H7 (cell line): ENCODE measurements around the gene ZNF366. TPM values are rescaled to one million over a fixed set of nuclear protein-coding genes. Genes with fewer than 3 reads are reported as not detected.
A peak's percentile ranks its signal among the peaks of the same experiment; 100 is the strongest.

Experiments
- DNase-seq: peaks from one replicate; pipeline ENCODE4 v3.0.0; 2012
- H3K27me3 ChIP-seq: 2 replicates; pipeline ENCODE4 v1.6.0; 2011; ENCODE audit warnings: mild to moderate bottlenecking, low read length; ENCODE audit not compliant: control insufficient read depth, insufficient read depth
- H3K36me3 ChIP-seq: replicated peaks from 2 replicates; pipeline ENCODE4 v1.5.1; 2011; ENCODE audit warnings: low read length; ENCODE audit not compliant: control insufficient read depth, insufficient read depth
- H3K4me3 ChIP-seq: 2 replicates; pipeline ENCODE4 v1.5.1; 2011; ENCODE audit warnings: low read depth, mild to moderate bottlenecking, control low read depth, low read length, moderate library complexity; ENCODE audit not compliant: insufficient read depth
- total RNA-seq: library from RNA; depleted of rRNA; stranded (reverse); fragments of >200 nt; shearing (Covaris generic); gene quantifications from 2 replicates; pipeline ENCODE4 v1.2.3, GENCODE V29; 2014

ZNF366 gene
- total RNA-seq, 1 experiment from 2014 or later: not detected

- H3K27me3 ChIP-seq: no peaks in the 10 kb centered on the region
- no peak overlapping the region for H3K4me3 ChIP-seq
- no peaks in the 10 kb centered on the region for H3K36me3 ChIP-seq
- DNase-seq: no peak
Observed at GRCh38 chr5:72472666-72473422, 34.4 kb downstream of the ZNF366 start.

GRCh38 chr5:72472031-72472430, 35.2 kb downstream of the ZNF366 start:
- Histone ChIP-seq H3K4me3 (no peak overlapping the region), H3K36me3 (no peaks in the 10 kb centered on the region), H3K27me3 (no peaks in the 10 kb centered on the region)
- DNase-seq: no peak

DNA sequence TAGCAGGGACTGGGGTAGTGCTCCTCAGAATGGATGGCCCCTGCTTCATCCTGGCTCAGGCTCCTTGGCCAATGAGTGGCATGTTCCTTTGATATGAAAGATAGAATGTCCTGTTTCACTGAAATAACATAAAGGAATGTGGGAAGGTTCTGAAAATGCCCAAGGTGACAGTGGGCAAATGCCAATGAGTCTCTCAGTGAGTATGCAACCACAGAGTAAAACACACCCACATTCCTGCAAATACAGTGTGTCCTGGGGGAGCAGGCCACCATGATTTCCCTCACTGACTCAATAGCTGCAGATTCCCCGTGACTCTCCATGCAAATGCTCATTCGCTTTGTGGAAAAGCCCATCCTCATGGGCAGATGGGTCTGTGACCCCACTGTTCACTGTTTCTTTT, 36.4 kb downstream of the ZNF366 start:
- no peaks in the 10 kb centered on the region for H3K27me3 ChIP-seq
- no peaks in the 10 kb centered on the region for H3K36me3 ChIP-seq
- no peak for DNase-seq
- H3K4me3 ChIP-seq: no peak overlapping the region

- no peak for DNase-seq
- H3K36me3 ChIP-seq: no peaks in the 10 kb centered on the region
- H3K4me3 ChIP-seq: no peak overlapping the region
- no peaks in the 10 kb centered on the region for H3K27me3 ChIP-seq
Observed at GRCh38 chr5:72468606-72469005, 38.6 kb downstream of the ZNF366 start.

GRCh38 chr5:72468024-72468423, 39.2 kb downstream of the ZNF366 start:
- Histone ChIP-seq H3K4me3 (no peak overlapping the region), H3K36me3 (no peaks in the 10 kb centered on the region), H3K27me3 (no peaks in the 10 kb centered on the region)
- DNase-seq: no peak

GRCh38 chr5:72467461-72467860, 39.7 kb downstream of the ZNF366 start:
- DNase-seq: no peak
- Histone ChIP-seq H3K27me3 (no peaks in the 10 kb centered on the region), H3K36me3 (no peaks in the 10 kb centered on the region), H3K4me3 (no peak overlapping the region)

DNA sequence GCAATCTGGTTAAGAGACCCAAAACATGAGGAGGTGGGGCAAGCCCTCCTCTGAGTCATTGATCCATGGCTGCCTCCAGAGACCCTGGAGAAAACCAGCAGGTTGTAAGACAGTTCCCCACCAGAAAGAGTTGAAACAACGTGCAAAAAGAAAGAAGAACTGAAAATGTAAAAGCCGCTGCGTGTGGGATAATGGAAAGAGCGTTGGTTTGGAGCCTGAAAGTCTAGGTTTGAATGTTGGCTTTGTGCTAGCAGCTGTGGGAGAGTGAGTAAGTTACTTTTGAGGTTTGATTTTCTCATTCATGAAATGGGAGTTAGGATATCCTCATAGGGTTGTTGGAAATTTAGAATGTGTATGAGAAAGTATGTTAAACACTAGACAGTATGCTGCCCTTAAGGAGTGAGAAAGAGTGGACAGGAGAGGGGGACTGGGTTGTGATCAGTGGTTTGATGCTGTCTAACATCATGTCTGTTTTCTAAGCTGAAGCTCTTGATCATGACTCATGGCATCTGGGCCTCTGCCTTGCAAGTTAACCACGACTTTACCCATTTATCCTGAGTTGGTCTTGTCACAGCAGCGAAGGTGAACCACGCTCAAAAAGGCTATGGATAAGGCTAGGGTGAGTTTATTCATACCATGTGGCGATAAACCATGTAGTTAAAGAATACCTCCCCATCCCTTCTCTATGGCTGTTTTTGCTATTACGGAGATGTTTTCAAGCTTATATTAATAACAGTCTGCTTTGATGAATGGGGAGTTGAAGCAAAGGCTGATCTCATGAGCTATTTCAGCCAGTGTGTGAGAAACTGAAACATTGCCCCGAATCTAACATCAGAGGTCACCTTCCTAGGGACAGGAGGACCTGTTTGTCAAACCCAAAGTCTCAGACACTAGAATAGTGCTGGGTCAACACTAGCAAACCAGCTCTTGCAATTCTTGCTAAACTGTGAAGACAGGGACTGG, 41.3 kb downstream of the ZNF366 start:
- H3K27me3 ChIP-seq: no peaks in the 10 kb centered on the region
- no peak overlapping the region for H3K4me3 ChIP-seq
- H3K36me3 ChIP-seq: no peaks in the 10 kb centered on the region
- DNase-seq: no peak

- Histone ChIP-seq H3K27me3 (no peaks in the 10 kb centered on the region), H3K4me3 (no peak overlapping the region), H3K36me3 (no peaks in the 10 kb centered on the region)
- no peak for DNase-seq
Observed at GRCh38 chr5:72465066-72465465, 42.1 kb downstream of the ZNF366 start.

GRCh38 chr5:72464071-72464470, 43.1 kb downstream of the ZNF366 start:
- H3K36me3 ChIP-seq: no peaks in the 10 kb centered on the region
- DNase-seq: no peak

GRCh38 chr5:72463449-72464052, 43.7 kb downstream of the ZNF366 start:
- Histone ChIP-seq H3K27me3 (no peaks in the 10 kb centered on the region), H3K36me3 (no peaks in the 10 kb centered on the region), H3K4me3 (no peak overlapping the region)
- peak; percentile 60 for DNase-seq

More at GRCh38 chr5:72464071-72464470, 43.1 kb downstream of the ZNF366 start:
- Histone ChIP-seq H3K27me3 (no peaks in the 10 kb centered on the region), H3K4me3 (no peak overlapping the region)

GRCh38 chr5:72460413-72460812, 46.8 kb downstream of the ZNF366 start:
- no peak for DNase-seq
- no peaks in the 10 kb centered on the region for H3K27me3 ChIP-seq
- H3K36me3 ChIP-seq: no peaks in the 10 kb centered on the region
- no peak overlapping the region for H3K4me3 ChIP-seq

GRCh38 chr5:72459913-72460312, 47.3 kb downstream of the ZNF366 start:
- H3K4me3 ChIP-seq: no peak overlapping the region
- H3K27me3 ChIP-seq: no peaks in the 10 kb centered on the region
- no peaks in the 10 kb centered on the region for H3K36me3 ChIP-seq
- no peak for DNase-seq

GRCh38 chr5:72459089-72459661, 48.0 kb downstream of the ZNF366 start:
- no peak for DNase-seq
- no peak overlapping the region for H3K4me3 ChIP-seq
- no peaks in the 10 kb centered on the region for H3K27me3 ChIP-seq
- H3K36me3 ChIP-seq: no peaks in the 10 kb centered on the region

- no peak for DNase-seq
- no peaks in the 10 kb centered on the region for H3K27me3 ChIP-seq
- H3K36me3 ChIP-seq: no peaks in the 10 kb centered on the region
- no peak overlapping the region for H3K4me3 ChIP-seq
Observed at GRCh38 chr5:72458407-72458806, 48.8 kb downstream of the ZNF366 start.
